ENCODE measurements around the gene TTC39C.
"Not testable (repeated sequence)": the region's sequence is repeated elsewhere in the genome, so short reads cannot be mapped to it uniquely, and the experiment has no call there.

The TTC39C gene

DNA sequence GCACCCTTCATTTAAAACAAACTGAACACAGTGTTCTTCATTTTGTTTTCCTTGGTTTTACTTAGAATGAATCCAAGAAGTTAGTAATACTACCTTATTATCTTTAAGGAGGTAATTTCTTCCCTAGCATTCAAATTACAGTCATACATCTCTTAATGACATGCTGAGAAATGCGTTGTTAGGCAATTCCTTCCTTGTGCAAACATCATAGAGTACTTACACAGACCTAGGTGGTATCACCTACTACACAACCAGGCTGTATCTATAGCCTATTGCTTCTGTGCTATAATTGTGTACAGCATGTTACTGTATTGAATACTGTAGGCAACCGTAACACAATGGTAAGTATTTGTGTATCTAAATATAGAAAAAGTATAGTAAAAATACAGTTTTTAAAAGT is 115.9 kb downstream of the TTC39C start:
- TF ChIP-seq, protein P1, sequence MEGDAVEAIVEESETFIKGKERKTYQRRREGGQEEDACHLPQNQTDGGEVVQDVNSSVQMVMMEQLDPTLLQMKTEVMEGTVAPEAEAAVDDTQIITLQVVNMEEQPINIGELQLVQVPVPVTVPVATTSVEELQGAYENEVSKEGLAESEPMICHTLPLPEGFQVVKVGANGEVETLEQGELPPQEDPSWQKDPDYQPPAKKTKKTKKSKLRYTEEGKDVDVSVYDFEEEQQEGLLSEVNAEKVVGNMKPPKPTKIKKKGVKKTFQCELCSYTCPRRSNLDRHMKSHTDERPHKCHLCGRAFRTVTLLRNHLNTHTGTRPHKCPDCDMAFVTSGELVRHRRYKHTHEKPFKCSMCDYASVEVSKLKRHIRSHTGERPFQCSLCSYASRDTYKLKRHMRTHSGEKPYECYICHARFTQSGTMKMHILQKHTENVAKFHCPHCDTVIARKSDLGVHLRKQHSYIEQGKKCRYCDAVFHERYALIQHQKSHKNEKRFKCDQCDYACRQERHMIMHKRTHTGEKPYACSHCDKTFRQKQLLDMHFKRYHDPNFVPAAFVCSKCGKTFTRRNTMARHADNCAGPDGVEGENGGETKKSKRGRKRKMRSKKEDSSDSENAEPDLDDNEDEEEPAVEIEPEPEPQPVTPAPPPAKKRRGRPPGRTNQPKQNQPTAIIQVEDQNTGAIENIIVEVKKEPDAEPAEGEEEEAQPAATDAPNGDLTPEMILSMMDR (IDR thresholded peaks at IDR 0.05; ENCODE audit: low read depth, low read length), result no peak
- DNase-seq (ENCODE audit: low read depth in 2 of 2), result no peak
- no peak overlapping the region for H3K4me3 ChIP-seq (replicated peaks in 1 of 2; ENCODE audit: low read depth in 2 of 2, low read length in 2 of 2)

DNA sequence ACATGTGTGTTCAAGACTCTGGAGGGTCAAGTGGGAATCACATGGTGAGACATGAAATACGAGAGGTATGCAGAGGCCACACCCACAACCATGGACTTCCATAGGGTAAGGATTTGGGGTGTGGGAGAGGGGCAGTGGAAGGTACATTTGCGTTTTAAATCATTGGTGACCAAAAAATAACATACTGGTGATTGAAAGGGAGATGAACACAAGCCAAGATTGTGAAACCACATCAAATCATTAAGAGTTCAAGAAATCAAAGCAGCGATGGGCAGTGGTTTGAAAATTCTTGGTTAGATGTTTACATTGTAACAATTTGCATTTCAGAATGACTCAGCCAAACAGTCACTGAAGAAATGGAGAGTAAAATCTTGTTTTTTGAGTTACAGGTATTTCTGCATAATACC is 122.4 kb downstream of the TTC39C start:
- TF ChIP-seq, protein P1 (IDR thresholded peaks at IDR 0.05; ENCODE audit: low read depth, low read length), result no peak
- DNase-seq (ENCODE audit: low read depth in 2 of 2), result no peak
- H3K4me3 ChIP-seq (replicated peaks in 1 of 2; ENCODE audit: low read depth in 2 of 2, low read length in 2 of 2), result no peak overlapping the region

DNA sequence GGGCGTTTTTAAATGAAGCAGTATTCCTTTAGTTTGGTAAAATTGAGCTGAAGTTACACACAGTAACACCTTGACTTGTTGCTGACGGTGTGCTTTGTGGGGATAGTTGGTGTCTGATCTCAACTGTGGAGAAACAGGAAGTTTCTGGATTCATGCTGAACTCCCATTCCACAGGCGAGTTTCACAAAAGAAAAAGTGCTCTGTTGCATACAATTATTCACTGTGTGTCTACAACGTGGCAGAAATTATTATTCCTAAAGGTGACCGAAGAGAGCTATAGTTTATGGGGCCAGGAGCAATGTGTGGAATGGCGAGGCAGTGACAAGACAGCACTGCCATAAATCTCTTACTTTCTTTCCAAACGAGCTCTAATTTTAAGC is 123.8 kb downstream of the TTC39C start:
- no peak for DNase-seq (ENCODE audit: low read depth in 2 of 2)
- H3K4me3 ChIP-seq (replicated peaks in 1 of 2; ENCODE audit: low read depth in 2 of 2, low read length in 2 of 2), result peak overlapping the region; percentile 65 to 74
- TF ChIP-seq, protein P1 (IDR thresholded peaks at IDR 0.05; ENCODE audit: low read depth, low read length), result no peak

DNA sequence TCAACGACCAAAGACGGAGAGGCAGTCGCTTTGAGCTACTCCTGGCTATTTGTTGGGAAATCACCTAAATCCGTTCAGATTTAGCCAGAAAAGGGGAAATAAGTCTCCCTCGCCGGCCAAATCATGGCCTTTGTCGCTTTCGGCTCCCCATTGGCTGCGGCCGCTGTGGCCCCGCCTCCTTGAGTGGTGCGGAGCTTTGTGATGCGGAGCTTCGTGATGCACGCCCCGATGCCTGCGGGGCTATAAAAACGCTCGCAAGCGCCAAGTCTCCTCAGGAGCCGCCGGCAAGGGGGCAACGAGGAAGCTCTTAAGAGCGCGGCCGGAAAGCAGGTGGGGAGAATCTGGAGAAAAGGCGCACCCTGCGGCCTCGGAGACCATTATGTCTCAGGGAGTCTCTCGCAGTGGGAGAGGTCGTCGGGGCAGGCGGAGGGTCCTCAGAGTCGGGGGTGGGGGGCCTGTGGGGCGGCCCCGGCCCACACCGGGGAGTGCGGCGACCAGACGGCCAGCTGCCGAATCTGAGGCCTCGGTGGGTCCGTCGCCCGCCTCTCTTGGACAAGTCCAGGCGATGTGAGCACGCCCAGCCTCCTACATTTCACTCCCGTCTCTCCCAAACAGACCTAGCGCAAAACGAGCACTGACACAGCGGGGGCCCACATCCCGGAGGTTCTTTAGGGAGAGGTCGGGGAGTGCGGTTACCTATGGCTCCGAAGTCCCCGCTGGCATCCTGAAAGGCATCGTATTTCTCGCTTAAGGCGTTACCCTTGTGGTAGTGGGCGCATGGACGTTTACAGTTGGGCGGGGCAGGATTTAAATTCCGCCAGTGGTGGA is 124.4 kb downstream of the TTC39C start, which contains the start of gene CABYR:
CABYR (plus strand) TSS at position 274 of the 828 bp plus-strand sequence. CDS start 4,053 bp downstream, outside the sequence.
- DNase-seq (ENCODE audit: low read depth in 2 of 2), result peak; percentile 82 to 85
- TF ChIP-seq, protein P1 (IDR thresholded peaks at IDR 0.05; ENCODE audit: low read depth, low read length), result no peak
- H3K4me3 ChIP-seq (replicated peaks in 1 of 2; ENCODE audit: low read depth in 2 of 2, low read length in 2 of 2), result peak within 1 kb of the TSS; percentile 65 to 74

DNA sequence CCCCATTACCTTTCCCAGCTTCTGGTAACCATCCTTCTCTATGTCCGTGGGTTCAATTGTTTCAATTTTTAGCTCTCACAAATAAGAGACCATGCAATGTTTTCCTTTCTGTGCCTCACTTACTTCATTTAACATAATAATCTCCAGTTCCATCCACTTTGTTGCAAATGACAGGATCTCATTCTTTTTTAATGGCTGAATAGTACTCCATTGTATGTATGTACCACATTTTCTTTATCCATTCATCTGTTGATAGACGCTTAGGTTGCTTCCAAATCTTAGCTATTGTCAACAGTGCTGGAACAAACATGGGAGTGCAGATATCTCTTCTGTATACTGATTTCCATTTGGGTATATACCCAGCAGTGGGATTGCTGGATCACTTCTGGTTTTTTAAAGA is 126.1 kb downstream of the TTC39C start:
- no peak overlapping the region for H3K4me3 ChIP-seq (replicated peaks in 1 of 2; ENCODE audit: low read depth in 2 of 2, low read length in 2 of 2)
- TF ChIP-seq, protein P1 (IDR thresholded peaks at IDR 0.05; ENCODE audit: low read depth, low read length), result no peak
- no peak for DNase-seq (ENCODE audit: low read depth in 2 of 2)

DNA sequence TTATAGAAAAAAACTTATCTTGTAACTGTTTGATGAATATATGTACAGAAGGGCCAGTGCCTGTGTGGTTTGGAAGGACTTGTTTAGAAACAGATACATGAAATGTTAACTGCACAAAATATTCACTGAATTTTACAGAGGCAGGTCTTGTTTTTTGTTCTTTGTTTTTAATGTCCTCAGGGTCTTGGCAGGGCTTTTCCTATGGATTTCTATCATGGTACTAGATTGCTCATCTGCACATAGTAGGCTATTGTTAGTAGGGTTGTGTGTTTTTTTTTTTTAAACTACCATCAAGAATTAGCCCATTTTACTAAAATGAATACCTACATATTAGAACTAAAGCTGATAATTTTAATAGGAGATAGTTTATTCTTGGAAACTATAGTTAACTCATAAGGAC is 127.8 kb downstream of the TTC39C start:
- DNase-seq (ENCODE audit: low read depth in 2 of 2), result no peak
- no peak overlapping the region for H3K4me3 ChIP-seq (replicated peaks in 1 of 2; ENCODE audit: low read depth in 2 of 2, low read length in 2 of 2)
- TF ChIP-seq, protein P1 (IDR thresholded peaks at IDR 0.05; ENCODE audit: low read depth, low read length), result no peak

DNA sequence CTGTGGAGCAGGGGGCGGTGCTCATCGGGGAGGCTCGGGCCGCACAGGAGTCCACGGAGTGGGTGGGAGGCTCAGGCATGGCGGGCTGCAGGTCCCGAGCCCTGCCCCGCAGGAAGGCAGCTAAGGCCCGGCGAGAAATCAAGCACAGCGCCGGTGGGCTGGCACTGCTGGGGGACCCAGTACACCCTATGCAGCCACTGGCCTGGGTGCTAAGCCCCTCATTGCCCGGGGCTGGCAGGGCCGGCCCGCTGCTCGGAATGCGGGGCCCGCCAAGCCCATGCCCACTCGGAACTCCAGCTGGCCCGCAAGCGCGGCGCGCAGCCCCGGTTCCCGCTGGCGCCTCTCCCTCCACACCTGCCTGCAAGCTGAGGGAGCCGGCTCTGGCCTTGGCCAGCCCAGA is 135.0 kb downstream of the TTC39C start:
- H3K4me3 ChIP-seq (replicated peaks in 1 of 2; ENCODE audit: low read depth in 2 of 2, low read length in 2 of 2); DNase-seq (ENCODE audit: low read depth in 2 of 2): not testable (repeated sequence)
